ENCODE data around the gene ASTN2.

The ASTN2 gene

GRCh38 chr9:117363006-117363405 lies 51.9 kb downstream of the ASTN2 start:
- no peak for DNase-seq

- no peak for DNase-seq
Measured at GRCh38 chr9:117359910-117360309, 54.9 kb downstream of the ASTN2 start.

- DNase-seq, result no peak
Measured at GRCh38 chr9:117355542-117355941, 59.3 kb downstream of the ASTN2 start.

GRCh38 chr9:117354997-117355396 lies 59.9 kb downstream of the ASTN2 start:
- no peak for DNase-seq

GRCh38 chr9:117354244-117354847 lies 60.5 kb downstream of the ASTN2 start:
- no peak for DNase-seq

GRCh38 chr9:117344892-117345660 lies 69.8 kb downstream of the ASTN2 start:
- DNase-seq, result no peak

GRCh38 chr9:117343427-117343826 lies 71.4 kb downstream of the ASTN2 start:
- DNase-seq, result no peak

GRCh38 chr9:117341151-117341550 lies 73.7 kb downstream of the ASTN2 start:
- DNase-seq, result no peak

- DNase-seq, result no peak
Measured at GRCh38 chr9:117340422-117340821, 74.4 kb downstream of the ASTN2 start.

GRCh38 chr9:117335837-117336433 lies 78.9 kb downstream of the ASTN2 start:
- no peak for DNase-seq

- DNase-seq, result no peak
Measured at GRCh38 chr9:117334101-117334500, 80.8 kb downstream of the ASTN2 start.

- no peak for DNase-seq
Measured at GRCh38 chr9:117325831-117326230, 89.0 kb downstream of the ASTN2 start.

- DNase-seq, result no peak
Measured at GRCh38 chr9:117325110-117325731, 89.6 kb downstream of the ASTN2 start.

- no peak for DNase-seq
Measured at GRCh38 chr9:117323390-117323789, 91.5 kb downstream of the ASTN2 start.

GRCh38 chr9:117317192-117317591 lies 97.7 kb downstream of the ASTN2 start:
- no peak for DNase-seq

- DNase-seq, result no peak
Measured at GRCh38 chr9:117315236-117315635, 99.6 kb downstream of the ASTN2 start.

GRCh38 chr9:117313989-117314388 lies 100.9 kb downstream of the ASTN2 start:
- no peak for DNase-seq

- no peak for DNase-seq
Measured at GRCh38 chr9:117307701-117308100, 107.2 kb downstream of the ASTN2 start.

GRCh38 chr9:117306032-117306431 lies 108.8 kb downstream of the ASTN2 start:
- DNase-seq, result no peak

GRCh38 chr9:117305454-117305853 lies 109.4 kb downstream of the ASTN2 start:
- DNase-seq, result no peak

GRCh38 chr9:117304549-117304948 lies 110.3 kb downstream of the ASTN2 start:
- no peak for DNase-seq

GRCh38 chr9:117303643-117304230 lies 111.1 kb downstream of the ASTN2 start:
- no peak for DNase-seq

- DNase-seq, result no peak
Measured at GRCh38 chr9:117302487-117302886, 112.4 kb downstream of the ASTN2 start.

All from T-helper 2 cell (primary cell).